SK-N-SH (cell line): ENCODE data around the gene SPECC1L. TPM values are rescaled to one million over a fixed set of nuclear protein-coding genes. Genes with fewer than 3 reads are reported as not detected.

Experiments
- CTCF ChIA-PET: fragments of 300-600, 350-600 bp; formaldehyde crosslinking; extraction: SDS; loops from one replicate; lab custom pipeline; 2021; lab: Yijun Ruan, JAX
- POLR2A ChIA-PET: fragments of 350-600 bp; sonication (Branson Sonifier 250); formaldehyde crosslinking; extraction: SDS; loops from one replicate; lab custom pipeline; 2020; ENCODE audit warnings: antibody characterized with exemption, inconsistent platforms; lab: Yijun Ruan, JAX
- DNase-seq: peaks from one replicate; pipeline ENCODE4 v3.0.0; 2012
- H2AFZ ChIP-seq: fragments of 200-600 bp; sonication (generic); 2 replicates; pipeline ENCODE4 v1.8.1; 2016; ENCODE audit warnings: antibody characterized with exemption, mild to moderate bottlenecking, low read depth
- H3F3A ChIP-seq: fragments of 200-600 bp; sonication (generic); replicated peaks from 2 replicates; pipeline ENCODE3; 2016; ENCODE audit warnings: antibody characterized with exemption, mild to moderate bottlenecking; ENCODE audit not compliant: insufficient read depth
- H3K27ac ChIP-seq, 2 experiments: fragments of 200-500 bp in 1 of 2; fragments of 200-600 bp in 1 of 2; sonication (Bioruptor generic) in 1 of 2; sonication (generic), shearing (Covaris generic) in 1 of 2; 2 replicates each; pipeline versions ENCODE4 v1.5.1 to v1.6.1; 2014 to 2016; ENCODE audit warnings: low read depth in 2 of 2, inconsistent platforms in 1 of 2, low read length in 1 of 2, mild to moderate bottlenecking in 1 of 2, mixed read lengths in 1 of 2
- H3K27me3 ChIP-seq: fragments of 200-600 bp; sonication (generic), shearing (Covaris generic); 2 replicates; pipeline ENCODE4 v1.6.1; 2016; ENCODE audit warnings: mixed run types; ENCODE audit not compliant: insufficient read depth
- H3K36me3 ChIP-seq, 2 experiments: fragments of 200-500 bp in 1 of 2; fragments of 200-600 bp in 1 of 2; sonication (Bioruptor generic) in 1 of 2; sonication (generic) in 1 of 2; replicated peaks in 1 of 2; 2 replicates each; pipeline versions ENCODE3 to v1.5.1; 2014 to 2016; ENCODE audit warnings: low read length in 1 of 2, mild to moderate bottlenecking in 1 of 2; ENCODE audit not compliant: insufficient read depth in 2 of 2, control insufficient read depth in 1 of 2
- H3K4me1 ChIP-seq, 2 experiments: fragments of 200-500 bp in 1 of 2; fragments of 200-600 bp in 1 of 2; sonication (Bioruptor generic) in 1 of 2; sonication (generic), shearing (Covaris generic) in 1 of 2; 2 replicates each; pipeline versions ENCODE4 v1.5.1 to v1.6.1; 2014 to 2016; ENCODE audit warnings: low read depth in 1 of 2, low read length in 1 of 2, mixed run types in 1 of 2; ENCODE audit not compliant: insufficient read depth in 2 of 2, control insufficient read depth in 1 of 2
- H3K4me2 ChIP-seq: fragments of 200-600 bp; sonication (generic), shearing (Covaris generic); 2 replicates; pipeline ENCODE4 v1.6.1; 2017; ENCODE audit warnings: mixed run types
- H3K4me3 ChIP-seq, 2 experiments: fragments of 200-500 bp in 1 of 2; fragments of 200-600 bp in 1 of 2; sonication (Bioruptor generic) in 1 of 2; sonication (generic), shearing (Covaris generic) in 1 of 2; 2 replicates each; pipeline versions ENCODE4 v1.5.1 to v1.8.1; 2014 to 2016; ENCODE audit warnings: low read depth in 2 of 2, inconsistent platforms in 1 of 2, low read length in 1 of 2, mild to moderate bottlenecking in 1 of 2, mixed read lengths in 1 of 2, moderate library complexity in 1 of 2
- H3K79me2 ChIP-seq: fragments of 200-600 bp; sonication (generic); 2 replicates; pipeline ENCODE4 v1.8.1; 2017; ENCODE audit warnings: mild to moderate bottlenecking; ENCODE audit not compliant: insufficient read depth
- H3K9ac ChIP-seq: fragments of 200-600 bp; sonication (generic); 2 replicates; pipeline ENCODE4 v1.6.1; 2017; ENCODE audit warnings: mixed run types
- H3K9me2 ChIP-seq: fragments of 200-600 bp; sonication (generic); 2 replicates; pipeline ENCODE4 v1.6.1; 2017; ENCODE audit warnings: mixed run types
- H3K9me3 ChIP-seq: fragments of 200-600 bp; sonication (generic); 2 replicates; pipeline ENCODE4 v1.6.1; 2017; ENCODE audit warnings: mixed run types, mild to moderate bottlenecking, moderate library complexity
- H4K20me1 ChIP-seq: fragments of 200-600 bp; sonication (generic); 2 replicates; pipeline ENCODE4 v1.6.1; 2017; ENCODE audit warnings: mild to moderate bottlenecking, mixed run types; ENCODE audit not compliant: insufficient read depth
- CHD2 ChIP-seq: fragments of 150-350 bp; IDR thresholded peaks from 2 replicates; pipeline ENCODE4 v1.6.1; 2018; ENCODE audit warnings: low read length; ENCODE audit not compliant: partially characterized antibody
- EP300 ChIP-seq, 2 experiments: IDR thresholded peaks; 2 replicates each; pipeline versions ENCODE4 v1.4.0 to v1.6.1; 2012; ENCODE audit warnings: borderline replicate concordance in 1 of 2, low read depth in 1 of 2, low read length in 1 of 2
- FOSL2 ChIP-seq: IDR thresholded peaks from 2 replicates; pipeline ENCODE4 v1.4.0; 2012; ENCODE audit warnings: low read depth, mild to moderate bottlenecking, moderate library complexity, borderline replicate concordance
- GATA2 ChIP-seq: sonication (generic); formaldehyde crosslinking; IDR thresholded peaks from 2 replicates; pipeline ENCODE4 v1.5.0; 2020; ENCODE audit warnings: mild to moderate bottlenecking, missing genetic modification reagents
- JUND ChIP-seq: IDR thresholded peaks from 2 replicates; pipeline ENCODE4 v1.4.0; 2012
- MEF2A ChIP-seq: IDR thresholded peaks from 2 replicates; pipeline ENCODE4 v1.4.0; 2012; ENCODE audit warnings: low read depth, borderline replicate concordance
- NFIC ChIP-seq: IDR thresholded peaks from 2 replicates; pipeline ENCODE4 v1.4.0; 2012; ENCODE audit warnings: borderline replicate concordance
- POLR2AphosphoS5 ChIP-seq: IDR thresholded peaks from 2 replicates; pipeline ENCODE4 v1.6.1; 2012; ENCODE audit warnings: low read depth, low read length
- RCOR1 ChIP-seq: fragments of 150-350 bp; IDR thresholded peaks from 2 replicates; pipeline ENCODE4 v1.6.1; 2017; ENCODE audit warnings: antibody characterized with exemption, low read length
- RFX5 ChIP-seq: IDR thresholded peaks from 2 replicates; pipeline ENCODE4 v1.6.1; 2012; ENCODE audit warnings: mild to moderate bottlenecking, improper control_type of control experiment, low read length
- TCF12 ChIP-seq: IDR thresholded peaks from 2 replicates; pipeline ENCODE4 v1.4.0; 2012
- YY1 ChIP-seq: IDR thresholded peaks from 2 replicates; pipeline ENCODE4 v1.4.0; 2012; ENCODE audit warnings: low read depth, mild to moderate bottlenecking
- WGBS: methylation state at CpG from one replicate; pipeline ENCODE4 v1.1.6; 2017; ENCODE audit warnings: low lambda C conversion rate; 5-methylcytosine and 5-hydroxymethylcytosine counted together
- polyA plus RNA-seq, 3 experiments: library from polyadenylated mRNA; depleted of rRNA; stranded (reverse); fragments of >200 nt; gene quantifications; 2 replicates each; pipeline ENCODE4 v1.2.3, GENCODE V29; 2012
- TF ChIP-seq, protein P1 (sequence below): fragments of 150-350 bp; IDR thresholded peaks from 2 replicates; pipeline ENCODE4 v1.6.1; 2016; ENCODE audit warnings: mild to moderate bottlenecking, low read depth, low read length
- TF ChIP-seq, protein P2 (sequence below): IDR thresholded peaks from 2 replicates; pipeline ENCODE4 v1.6.1; 2012; ENCODE audit warnings: mild to moderate bottlenecking, low read depth, low read length, moderate library complexity
- TF ChIP-seq, protein P3 (sequence below): fragments of 200-600 bp; sonication (generic); IDR thresholded peaks from 2 replicates; pipeline ENCODE4 v1.6.1; 2017; ENCODE audit warnings: antibody characterized with exemption, mild to moderate bottlenecking, moderate library complexity
- TF ChIP-seq, protein P4 (sequence below): fragments of 150-350 bp; IDR thresholded peaks from 2 replicates; pipeline ENCODE4 v1.6.1; 2017; ENCODE audit warnings: antibody characterized with exemption, low read length, low read depth, borderline replicate concordance
- TF ChIP-seq, protein P5 (sequence below): IDR thresholded peaks from 2 replicates; pipeline ENCODE4; 2012

Gene SPECC1L
- polyA plus RNA-seq, 1 of the 3 experiments (the other 2 are of a cell fraction) = 22.9 TPM

DNA sequence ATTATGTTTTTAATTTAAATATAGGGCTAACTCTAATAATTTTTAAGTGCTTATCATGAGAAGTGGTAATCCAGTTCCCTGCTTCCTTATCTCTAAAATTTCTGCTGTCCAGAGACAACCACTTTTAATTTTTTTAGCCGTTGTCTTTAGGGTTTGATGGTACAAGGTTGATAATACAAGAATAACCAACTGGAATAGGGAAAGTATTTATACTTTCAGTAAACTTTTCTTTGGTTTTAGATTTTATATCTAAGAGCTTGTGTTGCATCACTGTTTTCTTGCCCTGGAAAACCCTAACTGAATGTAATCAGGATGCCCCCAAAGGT lies 110.2 kb downstream of the SPECC1L start:
- no peak for DNase-seq
- no peak overlapping the region for H3K4me3 ChIP-seq
- H3K9ac ChIP-seq = no peak overlapping the region
- ChIA-PET CTCF (interaction anchor here (0.7 to 2.3 kb wide), 12 partner anchors 10 to 191 kb away, joined by 3 to 8 read pairs (median 4); no protein-coding TSS in a partner anchor), POLR2A (interaction anchor here (1.0 to 2.9 kb wide), 5 partner anchors 11 to 61 kb away, joined by 3 to 17 read pairs (median 10); no protein-coding TSS in a partner anchor)
- TF ChIP-seq, protein P1, sequence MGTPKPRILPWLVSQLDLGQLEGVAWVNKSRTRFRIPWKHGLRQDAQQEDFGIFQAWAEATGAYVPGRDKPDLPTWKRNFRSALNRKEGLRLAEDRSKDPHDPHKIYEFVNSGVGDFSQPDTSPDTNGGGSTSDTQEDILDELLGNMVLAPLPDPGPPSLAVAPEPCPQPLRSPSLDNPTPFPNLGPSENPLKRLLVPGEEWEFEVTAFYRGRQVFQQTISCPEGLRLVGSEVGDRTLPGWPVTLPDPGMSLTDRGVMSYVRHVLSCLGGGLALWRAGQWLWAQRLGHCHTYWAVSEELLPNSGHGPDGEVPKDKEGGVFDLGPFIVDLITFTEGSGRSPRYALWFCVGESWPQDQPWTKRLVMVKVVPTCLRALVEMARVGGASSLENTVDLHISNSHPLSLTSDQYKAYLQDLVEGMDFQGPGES = no peak
- TF ChIP-seq POLR2AphosphoS5 (no peak), NFIC (no peak), FOSL2 (no peak), TCF12 (no peak), MEF2A (no peak), EP300 (IDR thresholded peaks at IDR 0.05; ENCODE audit: borderline replicate concordance in 1 of 2, low read depth in 1 of 2, low read length in 1 of 2) (peak in 1 of 2 experiments; percentile 63; a peak in 1 of 4 replicates), RFX5 (no peak), CHD2 (no peak), YY1 (no peak), GATA2 (CRISPR knock-in tag) (peak; percentile 61; the same call in 1 of the 2 replicates), RCOR1 (peak; percentile 35; the same call in 1 of the 2 replicates), JUND (no peak)
- TF ChIP-seq, protein P2, sequence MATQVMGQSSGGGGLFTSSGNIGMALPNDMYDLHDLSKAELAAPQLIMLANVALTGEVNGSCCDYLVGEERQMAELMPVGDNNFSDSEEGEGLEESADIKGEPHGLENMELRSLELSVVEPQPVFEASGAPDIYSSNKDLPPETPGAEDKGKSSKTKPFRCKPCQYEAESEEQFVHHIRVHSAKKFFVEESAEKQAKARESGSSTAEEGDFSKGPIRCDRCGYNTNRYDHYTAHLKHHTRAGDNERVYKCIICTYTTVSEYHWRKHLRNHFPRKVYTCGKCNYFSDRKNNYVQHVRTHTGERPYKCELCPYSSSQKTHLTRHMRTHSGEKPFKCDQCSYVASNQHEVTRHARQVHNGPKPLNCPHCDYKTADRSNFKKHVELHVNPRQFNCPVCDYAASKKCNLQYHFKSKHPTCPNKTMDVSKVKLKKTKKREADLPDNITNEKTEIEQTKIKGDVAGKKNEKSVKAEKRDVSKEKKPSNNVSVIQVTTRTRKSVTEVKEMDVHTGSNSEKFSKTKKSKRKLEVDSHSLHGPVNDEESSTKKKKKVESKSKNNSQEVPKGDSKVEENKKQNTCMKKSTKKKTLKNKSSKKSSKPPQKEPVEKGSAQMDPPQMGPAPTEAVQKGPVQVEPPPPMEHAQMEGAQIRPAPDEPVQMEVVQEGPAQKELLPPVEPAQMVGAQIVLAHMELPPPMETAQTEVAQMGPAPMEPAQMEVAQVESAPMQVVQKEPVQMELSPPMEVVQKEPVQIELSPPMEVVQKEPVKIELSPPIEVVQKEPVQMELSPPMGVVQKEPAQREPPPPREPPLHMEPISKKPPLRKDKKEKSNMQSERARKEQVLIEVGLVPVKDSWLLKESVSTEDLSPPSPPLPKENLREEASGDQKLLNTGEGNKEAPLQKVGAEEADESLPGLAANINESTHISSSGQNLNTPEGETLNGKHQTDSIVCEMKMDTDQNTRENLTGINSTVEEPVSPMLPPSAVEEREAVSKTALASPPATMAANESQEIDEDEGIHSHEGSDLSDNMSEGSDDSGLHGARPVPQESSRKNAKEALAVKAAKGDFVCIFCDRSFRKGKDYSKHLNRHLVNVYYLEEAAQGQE = no peak
- TF ChIP-seq, protein P3, sequence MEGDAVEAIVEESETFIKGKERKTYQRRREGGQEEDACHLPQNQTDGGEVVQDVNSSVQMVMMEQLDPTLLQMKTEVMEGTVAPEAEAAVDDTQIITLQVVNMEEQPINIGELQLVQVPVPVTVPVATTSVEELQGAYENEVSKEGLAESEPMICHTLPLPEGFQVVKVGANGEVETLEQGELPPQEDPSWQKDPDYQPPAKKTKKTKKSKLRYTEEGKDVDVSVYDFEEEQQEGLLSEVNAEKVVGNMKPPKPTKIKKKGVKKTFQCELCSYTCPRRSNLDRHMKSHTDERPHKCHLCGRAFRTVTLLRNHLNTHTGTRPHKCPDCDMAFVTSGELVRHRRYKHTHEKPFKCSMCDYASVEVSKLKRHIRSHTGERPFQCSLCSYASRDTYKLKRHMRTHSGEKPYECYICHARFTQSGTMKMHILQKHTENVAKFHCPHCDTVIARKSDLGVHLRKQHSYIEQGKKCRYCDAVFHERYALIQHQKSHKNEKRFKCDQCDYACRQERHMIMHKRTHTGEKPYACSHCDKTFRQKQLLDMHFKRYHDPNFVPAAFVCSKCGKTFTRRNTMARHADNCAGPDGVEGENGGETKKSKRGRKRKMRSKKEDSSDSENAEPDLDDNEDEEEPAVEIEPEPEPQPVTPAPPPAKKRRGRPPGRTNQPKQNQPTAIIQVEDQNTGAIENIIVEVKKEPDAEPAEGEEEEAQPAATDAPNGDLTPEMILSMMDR = no peak
- TF ChIP-seq, protein P4, sequence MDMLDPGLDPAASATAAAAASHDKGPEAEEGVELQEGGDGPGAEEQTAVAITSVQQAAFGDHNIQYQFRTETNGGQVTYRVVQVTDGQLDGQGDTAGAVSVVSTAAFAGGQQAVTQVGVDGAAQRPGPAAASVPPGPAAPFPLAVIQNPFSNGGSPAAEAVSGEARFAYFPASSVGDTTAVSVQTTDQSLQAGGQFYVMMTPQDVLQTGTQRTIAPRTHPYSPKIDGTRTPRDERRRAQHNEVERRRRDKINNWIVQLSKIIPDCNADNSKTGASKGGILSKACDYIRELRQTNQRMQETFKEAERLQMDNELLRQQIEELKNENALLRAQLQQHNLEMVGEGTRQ = no peak
- TF ChIP-seq, protein P5, sequence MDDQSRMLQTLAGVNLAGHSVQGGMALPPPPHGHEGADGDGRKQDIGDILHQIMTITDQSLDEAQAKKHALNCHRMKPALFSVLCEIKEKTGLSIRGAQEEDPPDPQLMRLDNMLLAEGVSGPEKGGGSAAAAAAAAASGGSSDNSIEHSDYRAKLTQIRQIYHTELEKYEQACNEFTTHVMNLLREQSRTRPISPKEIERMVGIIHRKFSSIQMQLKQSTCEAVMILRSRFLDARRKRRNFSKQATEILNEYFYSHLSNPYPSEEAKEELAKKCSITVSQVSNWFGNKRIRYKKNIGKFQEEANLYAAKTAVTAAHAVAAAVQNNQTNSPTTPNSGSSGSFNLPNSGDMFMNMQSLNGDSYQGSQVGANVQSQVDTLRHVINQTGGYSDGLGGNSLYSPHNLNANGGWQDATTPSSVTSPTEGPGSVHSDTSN = no peak
- no peak overlapping the region for H2AFZ ChIP-seq
- no peaks in the 10 kb centered on the region for H3K27me3 ChIP-seq
- peaks cover 10 to 20% of the 10 kb centered on the region in 2 experiments for H3K4me1 ChIP-seq
- H3K4me2 ChIP-seq = no peak overlapping the region
- H3F3A ChIP-seq = peaks cover 39% of the 10 kb centered on the region
- peaks cover 13% of the 10 kb centered on the region; the same call in 1 of the 2 replicates for H3K79me2 ChIP-seq
- no peaks in the 10 kb centered on the region for H3K9me2 ChIP-seq
- H3K27ac ChIP-seq = peak overlapping the region in 1 of 2 experiments; percentile 88; a peak in 2 of 4 replicates
- 40% methylated on average over 1 of the region's 1 CpG for WGBS
- peaks cover 19 to 60% of the 10 kb centered on the region in 2 experiments for H3K36me3 ChIP-seq
- H3K9me3 ChIP-seq = no peaks in the 10 kb centered on the region
- H4K20me1 ChIP-seq = no peaks in the 10 kb centered on the region
